GM12878 (cell line): ENCODE measurements around the gene C15orf62. TPM values are rescaled to one million over a fixed set of nuclear protein-coding genes. Genes with fewer than 3 reads are reported as not detected.

Experiments used
- ATAC-seq: fragments of 200-7000 bp; cut with Tn5 transposase; 3 replicates; pipeline ENCODE4 v1.9.1; 2020; ENCODE audit warnings: mild to moderate bottlenecking, moderate library complexity
- BruUV-seq: library from RNA; stranded (reverse); fragments of 400-500 nt; replicated peaks from 2 replicates; lab custom pipeline; 2021; lab: Mats Ljungman, UMichigan
- CTCF ChIA-PET: fragments of 300-600 bp; sonication (Branson Sonifier 250); formaldehyde crosslinking; extraction: SDS; loops from one replicate; lab custom pipeline; 2021; ENCODE audit warnings: inconsistent platforms; lab: Yijun Ruan, JAX
- POLR2A ChIA-PET: fragments of 350-600 bp; formaldehyde crosslinking; extraction: SDS; loops from one replicate; lab custom pipeline; 2021; ENCODE audit warnings: inconsistent platforms; lab: Charles Lee
- RAD21 ChIA-PET: fragments of 300-600 bp; sonication (Branson Sonifier 250); formaldehyde crosslinking; loops from one replicate; lab custom pipeline; 2023; ENCODE audit warnings: antibody characterized with exemption; ENCODE audit not compliant: unreplicated experiment; lab: Charles Lee
- SMC1A ChIA-PET: fragments of 300-600 bp; sonication (Branson Sonifier 250); formaldehyde crosslinking; loops from one replicate; lab custom pipeline; 2023; ENCODE audit not compliant: unreplicated experiment, uncharacterized antibody; lab: Charles Lee
- DNase-seq: peaks from one replicate; pipeline ENCODE4 v3.0.0-alpha.2; 2011; ENCODE audit warnings: low read depth, low spot score
- FAIRE-seq: peaks from 3 replicates; lab custom pipeline; 2011; peaks lifted over from hg19 to GRCh38; lab: Jason Lieb, UNC
- H2AFZ ChIP-seq: 2 replicates; pipeline ENCODE4 v1.6.0; 2011; ENCODE audit warnings: low read depth, low read length, control low read depth; ENCODE audit not compliant: control insufficient read depth
- H3K27ac ChIP-seq: 2 replicates; pipeline ENCODE4 v1.5.1; 2011; ENCODE audit warnings: control low read depth; ENCODE audit not compliant: control insufficient read depth, insufficient read depth
- H3K27me3 ChIP-seq, 2 experiments: replicated peaks in 1 of 2; 2 replicates each; pipeline versions ENCODE4 v1.6.0 to v1.6.1; 2011; ENCODE audit warnings: low read length in 1 of 2; ENCODE audit not compliant: control insufficient read depth in 2 of 2, insufficient read depth in 2 of 2
- H3K36me3 ChIP-seq, 2 experiments: 2 replicates each; pipeline ENCODE4 v1.5.1; 2011; ENCODE audit warnings: low read length in 1 of 2; ENCODE audit not compliant: control insufficient read depth in 2 of 2, insufficient read depth in 2 of 2
- H3K4me1 ChIP-seq: 2 replicates; pipeline ENCODE4 v1.6.1; 2011; ENCODE audit warnings: mild to moderate bottlenecking, low read length, moderate library complexity, mixed read lengths; ENCODE audit not compliant: control insufficient read depth, insufficient read depth
- H3K4me2 ChIP-seq: 2 replicates; pipeline ENCODE4 v1.6.0; 2011; ENCODE audit warnings: control low read depth; ENCODE audit not compliant: control insufficient read depth, insufficient read depth
- H3K4me3 ChIP-seq: fragments of 200-600 bp; sonication (generic); 2 replicates; pipeline ENCODE4 v1.5.1; 2016
- H3K79me2 ChIP-seq: 2 replicates; pipeline ENCODE4 v1.6.0; 2011; ENCODE audit warnings: low read length; ENCODE audit not compliant: control insufficient read depth, insufficient read depth
- H3K9ac ChIP-seq: 2 replicates; pipeline ENCODE4 v1.8.0; 2011; ENCODE audit warnings: low read length, control low read depth, mixed read lengths; ENCODE audit not compliant: control insufficient read depth, insufficient read depth
- H3K9me3 ChIP-seq: replicated peaks from 3 replicates; pipeline ENCODE4 v1.5.1; 2011; ENCODE audit warnings: mild to moderate bottlenecking, low read length; ENCODE audit not compliant: control insufficient read depth, insufficient read depth
- H4K20me1 ChIP-seq: 2 replicates; pipeline ENCODE4 v1.6.0; 2011; ENCODE audit not compliant: control insufficient read depth, insufficient read depth
- BACH1 ChIP-seq: fragments of 450-650 bp; IDR thresholded peaks from 2 replicates; pipeline ENCODE4 v1.6.1; 2017; ENCODE audit warnings: mild to moderate bottlenecking, borderline replicate concordance
- CEBPB ChIP-seq, 2 experiments: fragments of 150-350 bp in 1 of 2; IDR thresholded peaks; 2 replicates each; pipeline ENCODE4 v1.6.1; 2012 to 2014; ENCODE audit warnings: low read depth in 2 of 2, low read length in 2 of 2, borderline replicate concordance in 1 of 2, inconsistent platforms in 1 of 2
- ETV6 ChIP-seq, 2 experiments: fragments of 450-650 bp in 1 of 2; IDR thresholded peaks in 1 of 2; conservative IDR thresholded peaks in 1 of 2; 2 replicates each; pipeline ENCODE4 v1.6.1; 2014; ENCODE audit warnings: antibody characterized with exemption in 1 of 2, borderline replicate concordance in 1 of 2, low read depth in 1 of 2, mild to moderate bottlenecking in 1 of 2, moderate library complexity in 1 of 2
- HDGF ChIP-seq: fragments of 450-650 bp; IDR thresholded peaks from 2 replicates; pipeline ENCODE4 v1.6.1; 2016; ENCODE audit warnings: antibody characterized with exemption
- IRF3 ChIP-seq: fragments of 450-650 bp; IDR thresholded peaks from 2 replicates; pipeline ENCODE4 v1.6.1; 2014; ENCODE audit warnings: mild to moderate bottlenecking
- KDM1A ChIP-seq: fragments of 200-600 bp; sonication (generic); IDR thresholded peaks from 2 replicates; pipeline ENCODE4 v1.6.1; 2016; ENCODE audit warnings: borderline replicate concordance
- MEF2B ChIP-seq: fragments of 450-650 bp; IDR thresholded peaks from 2 replicates; pipeline ENCODE4 v1.6.1; 2018; ENCODE audit warnings: mild to moderate bottlenecking, moderate library complexity; ENCODE audit not compliant: partially characterized antibody, poor library complexity, severe bottlenecking
- MLLT1 ChIP-seq: fragments of 450-650 bp; IDR thresholded peaks from 2 replicates; pipeline ENCODE4 v1.6.1; 2016; ENCODE audit warnings: mild to moderate bottlenecking
- MTA2 ChIP-seq: fragments of 450-650 bp; IDR thresholded peaks from 2 replicates; pipeline ENCODE4 v1.6.1; 2016; ENCODE audit warnings: low read depth, mild to moderate bottlenecking, moderate library complexity
- MYB ChIP-seq: fragments of 150-350 bp; IDR thresholded peaks from 2 replicates; pipeline ENCODE4 v1.6.1; 2014; ENCODE audit warnings: mild to moderate bottlenecking, low read depth, low read length, borderline replicate concordance
- NBN ChIP-seq: fragments of 450-650 bp; IDR thresholded peaks from 2 replicates; pipeline ENCODE4 v1.6.1; 2016
- NRF1 ChIP-seq: conservative IDR thresholded peaks from 2 replicates; pipeline ENCODE4 v1.6.1; 2011; ENCODE audit warnings: mild to moderate bottlenecking, low read depth, low read length, improper control_type of control experiment
- POLR2AphosphoS2 ChIP-seq: IDR thresholded peaks from 2 replicates; pipeline ENCODE4 v1.6.1; 2011; ENCODE audit warnings: low read depth, mild to moderate bottlenecking, low read length, improper control_type of control experiment, moderate library complexity
- RBBP5 ChIP-seq: fragments of 200-600 bp; sonication (generic); conservative IDR thresholded peaks from 2 replicates; pipeline ENCODE4 v1.6.1; 2016
- RELA ChIP-seq: fragments of 450-650 bp; IDR thresholded peaks from 2 replicates; pipeline ENCODE4 v1.8.0; 2014; ENCODE audit warnings: borderline replicate concordance; ENCODE audit not compliant: partially characterized antibody
- RFX5 ChIP-seq: IDR thresholded peaks from 2 replicates; pipeline ENCODE4 v1.6.1; 2011; ENCODE audit warnings: low read depth, low read length, improper control_type of control experiment
- SIN3A ChIP-seq: IDR thresholded peaks from 2 replicates; pipeline ENCODE4 v1.6.1; 2012; ENCODE audit warnings: low read depth, low read length, improper control_type of control experiment
- ZBTB4 ChIP-seq: fragments of 450-650 bp; formaldehyde crosslinking; IDR thresholded peaks from 2 replicates; pipeline ENCODE4 v1.4.0; 2022; ENCODE audit warnings: mild to moderate bottlenecking, moderate library complexity
- WGBS: methylation state at CpG from one replicate; pipeline ENCODE4 v1.1.6; 2016; ENCODE audit warnings: low lambda C conversion rate; ENCODE audit not compliant: insufficient replicate concordance, insufficient coverage; ENCODE audit errors: missing lambda C conversion rate; 5-methylcytosine and 5-hydroxymethylcytosine counted together
- in situ Hi-C: fragments of 300-500 bp; cut with MboI; formaldehyde crosslinking; loops from 9 replicates; pipeline ENCODE4 v1.14.3; 2018; ENCODE audit warnings: mixed read lengths
- intact Hi-C: fragments of 100-400 bp; cut with micrococcal nuclease; formaldehyde crosslinking; loops from one replicate; pipeline ENCODE4 v1.14.2; 2022; ENCODE audit not compliant: unreplicated experiment
- polyA plus RNA-seq, 11 experiments: library from polyadenylated mRNA; depleted of rRNA in 4 of 11; unstranded in 6 of 11; stranded (reverse) in 5 of 11; fragments of >200 nt; fragmentation: Nextera tagmentation in 4 of 11; fragmentation: Illumina TruSeq in 1 of 11; extraction: Ambion mirVana in 4 of 11; extraction: Trizol in 1 of 11; gene quantifications; 1 replicate in 1 of 11; 2 replicates in 10 of 11; pipeline versions ENCODE4 v1.2.1 to v1.2.3, GENCODE V29; 2011 to 2016; ENCODE audit warnings: inconsistent platforms in 2 of 11, missing spikeins in 2 of 11, low read depth in 1 of 11
- total RNA-seq, 4 experiments: library from RNA; depleted of rRNA in 3 of 4; stranded (reverse); fragments of >200 nt in 3 of 4; fragmentation: Illumina TruSeq in 1 of 4; extraction: Trizol in 1 of 4; gene quantifications; 2 replicates each; pipeline versions ENCODE4 v1.2.1 to v1.2.3, GENCODE V29; 2013 to 2021

C15orf62 gene
- total and polyA plus RNA-seq, 10 of the 15 experiments (the other 5 are each of a cell fraction or from before 2014, with no cell fraction given): 0.06 to 0.68 (median 0.40) TPM; not detected in 1

- no peak for TF ChIP-seq ZBTB4 (CRISPR knock-in tag)
- TF ChIP-seq MTA2: no peak
- no peak for TF ChIP-seq BACH1
Measured at GRCh38 chr15:40787991-40788390, 18.2 kb downstream of the C15orf62 start (continued).

- CTCF ChIA-PET: interaction anchor here (1.4 kb wide), 1 partner anchor 13 kb away, joined by 3 read pairs; no protein-coding TSS in a partner anchor
- no peak overlapping the region for H3K27ac ChIP-seq
- POLR2A ChIA-PET: interaction anchor here (0.7 kb wide), 1 partner anchor 22 kb away, joined by 3 read pairs; no protein-coding TSS in a partner anchor
- in situ Hi-C loops (loop anchor here (5.0 kb wide), 1 partner anchor 272 kb away; no protein-coding TSS in a partner anchor), intact Hi-C loops (no loop called here)
- FAIRE-seq: no peak
- peaks cover 5% of the 10 kb centered on the region for H3K79me2 ChIP-seq
- DNase-seq: no peak
- no peak overlapping the region for H3K9ac ChIP-seq
- 92% methylated on average over 5 of the region's 5 CpGs for WGBS
- no peak overlapping the region for H3K4me3 ChIP-seq
- SMC1A ChIA-PET: no interaction called here
- H3K27me3 ChIP-seq: no peaks in the 10 kb centered on the region
- no peaks in the 10 kb centered on the region for H4K20me1 ChIP-seq
- RAD21 ChIA-PET: no interaction called here
- H3K4me1 ChIP-seq: peaks cover 9% of the 10 kb centered on the region
- BruUV-seq: no TSS peak
- no peaks in the 10 kb centered on the region for H3K9me3 ChIP-seq
- H3K4me2 ChIP-seq: no peak overlapping the region
- peaks cover 0 to 7% of the 10 kb centered on the region in 2 experiments; a peak in 2 of 4 replicates for H3K36me3 ChIP-seq
- no peak overlapping the region for H2AFZ ChIP-seq
- no peak for ATAC-seq
- TF ChIP-seq IRF3: no peak
- no peak for TF ChIP-seq POLR2AphosphoS2
- no peak for TF ChIP-seq HDGF
- TF ChIP-seq NBN: no peak
- TF ChIP-seq RELA: no peak
- no peak for TF ChIP-seq SIN3A
- TF ChIP-seq MYB: no peak
- TF ChIP-seq RBBP5: no peak
- no peak for TF ChIP-seq MLLT1
- no peak for TF ChIP-seq NRF1
- TF ChIP-seq RFX5: no peak
- no peak for TF ChIP-seq CEBPB (IDR thresholded peaks at IDR 0.05; ENCODE audit: borderline replicate concordance in 1 of 2, low read depth in 2 of 2, low read length in 2 of 2)
- TF ChIP-seq ETV6 (conservative IDR thresholded peaks at IDR 0.05 in 1 of 2, IDR thresholded peaks at IDR 0.05 in 1 of 2; ENCODE audit: borderline replicate concordance in 1 of 2, low read depth in 1 of 2): no peak
- no peak for TF ChIP-seq KDM1A
- TF ChIP-seq MEF2B: no peak
Measured at GRCh38 chr15:40789119-40789518, 19.3 kb downstream of the C15orf62 start.
